Suppressor macrophage (primary cell): ENCODE data around the gene MVK.
"Not testable (repeated sequence)": the region's sequence is repeated elsewhere in the genome, so short reads cannot be mapped to it uniquely, and the experiment has no call there.

Experiments used
- DNase-seq, 4 experiments: peaks; one replicate each; pipeline ENCODE4 v3.0.0-alpha.2; 2020 to 2022

MVK gene

GRCh38 chr12:109592195-109592904 lies 18.8 kb downstream of the MVK start:
- no peak for DNase-seq

GRCh38 chr12:109592905-109593272 lies 19.3 kb downstream of the MVK start:
- DNase-seq, result no peak

GRCh38 chr12:109594556-109595317 lies 21.1 kb downstream of the MVK start:
- DNase-seq, result no peak

GRCh38 chr12:109595321-109595902 lies 21.8 kb downstream of the MVK start:
- DNase-seq, result peak in 3 of 4 experiments; percentile 16 to 31 (median 30)

- DNase-seq, result no peak
Measured at GRCh38 chr12:109596418-109597244, 23.0 kb downstream of the MVK start.

- no peak for DNase-seq
Measured at GRCh38 chr12:109597414-109597794, 23.8 kb downstream of the MVK start.

GRCh38 chr12:109597795-109598427 lies 24.3 kb downstream of the MVK start:
- peak; percentile 73 to 89 (median 81) for DNase-seq

- no peak for DNase-seq
Measured at GRCh38 chr12:109598428-109598854, 24.8 kb downstream of the MVK start.

- DNase-seq, result no peak
Measured at GRCh38 chr12:109599087-109599486, 25.5 kb downstream of the MVK start.

- DNase-seq, result no peak
Measured at GRCh38 chr12:109600481-109600880, 26.9 kb downstream of the MVK start.

- DNase-seq, result no peak
Measured at GRCh38 chr12:109600995-109601394, 27.4 kb downstream of the MVK start.

GRCh38 chr12:109601557-109601956 lies 28.0 kb downstream of the MVK start:
- no peak for DNase-seq

GRCh38 chr12:109602132-109602531 lies 28.5 kb downstream of the MVK start:
- DNase-seq, result not testable (repeated sequence)

GRCh38 chr12:109604132-109604585 lies 30.6 kb downstream of the MVK start:
- no peak for DNase-seq

- no peak for DNase-seq
Measured at GRCh38 chr12:109605016-109605415, 31.4 kb downstream of the MVK start.

- DNase-seq, result no peak
Measured at GRCh38 chr12:109605599-109606228, 32.1 kb downstream of the MVK start.

GRCh38 chr12:109606320-109607028 lies 32.9 kb downstream of the MVK start:
- no peak for DNase-seq

GRCh38 chr12:109607618-109608017 lies 34.0 kb downstream of the MVK start:
- DNase-seq, result no peak

- DNase-seq, result no peak
Measured at GRCh38 chr12:109608270-109608669, 34.7 kb downstream of the MVK start.

- DNase-seq, result no peak
Measured at GRCh38 chr12:109608793-109609192, 35.2 kb downstream of the MVK start.

GRCh38 chr12:109609342-109609741 lies 35.7 kb downstream of the MVK start:
- DNase-seq, result no peak
